HG03378 (cell line): Measurements from ENCODE around the gene ATRIP.
A peak's percentile ranks its signal among the peaks of the same experiment; 100 is the strongest.
"Not testable (repeated sequence)": the region's sequence is repeated elsewhere in the genome, so short reads cannot be mapped to it uniquely, and the experiment has no call there.

Experiments
- ATAC-seq: cut with Tn5 transposase; IDR thresholded peaks from one replicate; pipeline ENCODE4 v1.9.1; 2021; ENCODE audit warnings: mild to moderate bottlenecking, moderate library complexity; ENCODE audit not compliant: unreplicated experiment

ATRIP gene

DNA sequence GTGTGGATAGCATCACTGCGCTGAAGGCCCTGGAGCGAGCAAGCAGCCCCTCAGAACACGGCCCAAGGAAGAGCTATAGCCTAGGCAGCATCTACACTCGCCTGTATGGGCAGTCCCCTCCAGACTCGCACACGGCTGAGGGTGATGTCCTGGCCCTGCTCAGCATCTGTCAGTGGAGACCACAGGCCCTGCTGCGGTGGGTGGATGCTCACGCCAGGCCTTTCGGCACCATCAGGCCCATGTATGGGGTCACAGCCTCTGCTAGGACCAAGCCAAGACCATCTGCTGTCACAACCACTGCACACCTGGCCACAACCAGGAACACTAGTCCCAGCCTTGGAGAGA lies 20.5 kb downstream of the ATRIP start:
- ATAC-seq = no peak

DNA sequence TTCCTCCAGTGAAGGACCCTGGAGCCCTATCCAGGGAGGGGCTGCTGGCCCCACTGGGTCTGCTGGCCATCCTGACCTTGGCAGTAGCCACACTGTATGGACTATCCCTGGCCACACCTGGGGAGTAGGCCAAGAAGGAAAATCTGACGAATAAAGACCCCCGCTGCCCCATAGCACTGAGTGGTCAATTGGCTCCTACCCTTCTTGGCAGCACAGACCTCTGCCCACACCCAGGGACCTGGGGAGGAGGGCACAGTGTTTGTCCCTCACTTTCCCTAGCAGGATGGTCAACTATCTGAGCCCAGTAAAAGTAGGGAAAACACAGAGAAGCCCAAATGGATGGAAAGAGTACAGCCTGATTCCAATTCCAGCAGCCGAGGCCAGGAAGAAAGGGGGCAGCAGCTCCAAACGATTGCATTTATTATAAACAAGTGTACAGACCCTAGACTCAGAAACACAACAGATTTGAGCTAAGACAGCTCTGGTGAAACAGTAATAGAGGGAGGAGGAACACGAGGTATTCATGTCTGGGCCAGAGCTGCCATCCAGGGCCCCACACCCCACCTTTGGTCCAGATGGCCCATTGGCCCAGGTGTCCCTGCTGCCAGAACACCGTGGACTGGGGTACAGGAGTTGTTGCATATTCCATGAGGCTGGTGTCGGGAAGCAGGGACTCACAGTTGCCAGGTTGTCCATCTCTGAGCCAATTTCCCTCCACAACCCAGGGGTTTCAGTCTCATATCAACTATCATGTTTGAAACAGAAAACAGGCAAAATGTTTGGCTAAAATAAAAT lies 21.1 kb downstream of the ATRIP start:
- ATAC-seq = no peak

DNA sequence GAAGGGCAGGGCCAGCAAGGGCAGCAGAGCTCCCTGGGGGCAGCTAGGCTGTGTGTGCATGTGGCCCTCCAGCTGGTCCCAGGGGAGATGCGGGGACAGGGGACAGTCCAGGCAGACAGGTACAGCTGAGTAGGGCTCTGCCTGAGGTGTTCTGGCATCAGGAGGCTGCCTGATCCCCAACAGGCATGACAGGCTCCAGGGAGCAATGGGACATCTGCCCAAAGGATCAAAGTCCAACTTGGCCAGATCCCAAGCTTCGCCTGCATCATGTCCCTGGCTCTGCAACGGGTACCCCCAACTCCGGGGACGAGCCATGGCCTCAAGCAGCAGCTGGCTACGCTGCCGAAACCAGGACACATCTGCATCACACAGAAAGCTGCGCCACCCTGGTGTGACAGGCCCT lies 21.8 kb downstream of the ATRIP start:
- ATAC-seq = no peak

DNA sequence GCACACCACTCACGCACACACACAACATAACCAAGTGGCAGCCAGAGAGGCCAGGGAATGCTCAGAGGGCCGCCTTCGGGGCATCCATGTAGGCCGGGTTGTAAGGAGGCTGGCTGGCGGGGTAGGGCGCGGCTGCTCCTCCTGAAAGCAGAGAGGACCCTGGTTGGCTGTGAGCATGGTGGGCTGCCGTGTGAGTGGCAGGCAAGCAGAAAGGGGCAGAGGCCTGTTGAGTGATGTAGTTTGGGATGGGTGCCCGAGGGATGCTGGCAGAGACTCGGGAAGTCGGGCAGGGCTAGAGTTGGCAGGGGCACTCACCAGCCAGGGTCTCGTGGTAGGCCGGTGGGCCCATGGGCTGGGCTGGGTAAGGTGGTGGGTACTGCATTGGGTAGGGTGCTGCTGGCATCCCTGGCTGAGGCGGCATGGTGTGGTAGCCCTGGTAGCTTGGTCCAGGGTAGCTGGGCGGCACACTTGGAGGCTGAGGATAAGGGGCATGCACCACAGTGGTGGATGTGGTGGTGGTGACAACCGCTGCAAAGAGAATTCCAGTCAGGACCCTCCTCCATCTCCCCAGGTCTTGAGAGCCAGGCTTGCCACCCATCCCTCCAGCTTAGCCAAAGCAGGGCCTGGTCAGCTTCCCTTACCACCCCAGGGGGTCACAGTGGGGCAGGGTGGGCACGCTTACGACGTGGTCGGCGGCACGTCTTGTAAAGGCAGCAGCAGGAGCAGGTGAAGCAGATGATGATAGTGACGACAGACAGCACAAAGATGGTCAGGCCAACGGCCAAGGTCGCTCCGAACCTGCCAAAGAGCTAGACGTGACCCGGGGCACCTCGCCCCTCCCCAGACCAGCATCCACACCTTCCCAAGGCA lies 22.7 kb downstream of the ATRIP start:
- no peak for ATAC-seq

DNA sequence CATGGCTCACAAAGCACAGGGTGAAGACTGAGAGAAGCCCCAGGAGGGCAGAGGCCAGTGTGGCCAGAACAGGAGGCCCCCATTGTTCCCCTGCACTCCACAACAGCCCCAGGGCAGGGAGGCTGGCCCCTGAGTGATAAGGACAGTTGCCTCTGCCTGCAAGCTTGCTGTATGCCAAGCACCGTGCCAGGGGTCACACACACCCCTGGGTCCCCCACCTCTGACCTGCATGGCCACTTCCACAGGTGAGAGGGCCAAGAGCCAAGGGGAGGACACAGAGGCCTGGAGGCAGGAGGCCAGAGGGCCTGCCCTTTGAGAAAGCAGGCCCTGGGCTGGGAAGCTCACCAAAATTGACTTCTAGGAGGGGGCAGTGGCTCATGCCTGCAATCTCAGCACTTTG lies 23.7 kb downstream of the ATRIP start:
- no peak for ATAC-seq

DNA sequence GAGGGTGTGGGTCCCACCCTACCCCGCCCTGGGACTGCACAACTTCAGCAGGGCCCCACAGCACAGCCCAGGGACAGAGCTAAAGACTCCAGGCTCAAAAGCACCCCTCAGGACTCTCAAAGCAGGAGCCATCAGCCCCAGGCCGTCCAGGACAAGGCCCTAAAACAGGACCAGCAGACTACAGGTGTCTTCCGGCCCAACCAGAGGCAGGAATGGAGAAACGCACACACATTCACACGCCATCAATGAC lies 26.1 kb downstream of the ATRIP start:
- ATAC-seq = no peak

DNA sequence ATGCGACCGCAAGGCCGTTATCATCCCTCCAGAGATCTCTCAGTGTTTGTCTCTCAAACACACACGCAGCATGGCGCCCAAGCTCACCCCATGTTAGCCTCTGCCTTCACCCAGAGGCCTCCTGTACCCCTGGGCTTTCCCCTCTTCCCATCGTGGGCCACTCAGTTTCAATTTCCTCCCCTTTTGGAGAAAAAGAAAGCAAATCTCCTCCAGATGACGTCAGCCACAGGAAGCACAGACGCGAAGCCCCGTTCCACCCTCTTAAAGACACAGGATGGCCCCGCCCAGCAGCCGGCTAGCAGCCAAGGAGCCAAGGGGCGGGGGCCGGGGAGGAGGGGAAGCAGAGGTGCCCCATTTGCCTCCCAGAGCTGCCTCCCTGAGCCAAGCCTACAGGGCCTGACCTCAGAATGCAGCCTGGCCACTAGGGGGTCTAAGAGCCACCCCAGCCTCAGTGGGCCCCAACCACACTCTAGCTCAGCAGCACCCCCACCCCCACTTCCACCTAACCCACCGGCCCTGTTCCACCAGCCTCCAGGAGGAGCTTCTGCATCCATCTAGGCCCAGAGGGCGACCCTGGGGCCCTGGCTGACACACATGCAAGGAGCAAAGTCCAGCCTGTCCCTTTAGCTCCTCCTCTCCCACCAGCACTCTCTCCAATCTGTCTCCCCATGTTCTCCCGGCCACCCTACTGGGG lies 26.5 kb downstream of the ATRIP start:
- peak; percentile 72 for ATAC-seq

DNA sequence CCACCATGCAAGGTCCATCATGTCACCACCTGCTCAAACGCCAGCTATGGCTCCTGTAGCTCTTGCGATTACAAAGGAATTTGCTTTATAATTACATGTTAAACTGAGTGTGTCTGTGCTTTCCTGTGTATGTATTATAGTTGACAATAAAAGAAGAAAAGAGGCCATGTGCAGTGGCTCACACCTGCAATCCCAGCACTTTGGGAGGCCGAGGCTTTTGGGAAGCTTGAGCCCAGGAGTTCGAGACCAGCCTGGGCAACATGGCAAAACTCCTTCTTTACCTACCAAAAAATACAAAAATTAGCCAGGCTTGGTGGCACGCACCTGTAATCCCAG lies 27.0 kb downstream of the ATRIP start:
- no peak for ATAC-seq

DNA sequence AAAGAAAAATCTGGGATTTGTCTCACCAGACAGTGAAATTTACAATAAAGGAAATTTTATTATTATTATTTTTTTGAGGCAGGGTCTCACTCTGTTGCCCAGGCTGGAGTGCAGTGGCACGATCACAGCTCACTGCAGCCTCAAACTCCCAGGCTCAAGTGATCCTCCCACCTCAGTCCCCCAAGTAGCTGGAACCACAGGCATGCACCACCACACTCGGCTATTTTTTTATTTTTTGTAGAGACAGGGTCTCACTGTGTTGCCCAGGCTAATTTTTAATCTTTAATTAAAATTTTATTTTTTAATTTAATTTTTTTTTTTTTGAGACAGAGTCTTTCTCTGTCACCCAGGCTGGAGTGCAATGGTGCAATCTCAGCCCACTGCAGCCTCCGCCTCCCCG lies 27.5 kb downstream of the ATRIP start:
- ATAC-seq = not testable (repeated sequence)

DNA sequence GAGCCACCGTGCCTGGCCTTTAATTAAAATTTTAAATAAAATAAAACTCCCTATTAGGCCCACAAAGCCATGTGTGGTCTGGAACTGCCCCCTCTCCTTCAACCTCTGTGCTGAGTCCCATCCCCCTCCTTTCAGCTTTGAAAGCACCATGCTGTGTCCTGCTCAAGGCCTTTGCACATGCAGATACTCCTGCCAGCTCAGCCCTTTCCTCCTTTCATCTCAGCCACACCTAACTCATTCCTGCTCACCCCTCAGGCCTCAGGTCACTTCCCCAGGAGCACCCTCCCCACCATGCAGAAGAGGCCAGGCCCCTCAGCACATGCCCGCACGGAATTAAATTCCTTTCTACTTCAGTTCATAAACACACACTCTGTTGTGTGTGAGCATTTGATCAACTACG lies 28.1 kb downstream of the ATRIP start:
- ATAC-seq = no peak

DNA sequence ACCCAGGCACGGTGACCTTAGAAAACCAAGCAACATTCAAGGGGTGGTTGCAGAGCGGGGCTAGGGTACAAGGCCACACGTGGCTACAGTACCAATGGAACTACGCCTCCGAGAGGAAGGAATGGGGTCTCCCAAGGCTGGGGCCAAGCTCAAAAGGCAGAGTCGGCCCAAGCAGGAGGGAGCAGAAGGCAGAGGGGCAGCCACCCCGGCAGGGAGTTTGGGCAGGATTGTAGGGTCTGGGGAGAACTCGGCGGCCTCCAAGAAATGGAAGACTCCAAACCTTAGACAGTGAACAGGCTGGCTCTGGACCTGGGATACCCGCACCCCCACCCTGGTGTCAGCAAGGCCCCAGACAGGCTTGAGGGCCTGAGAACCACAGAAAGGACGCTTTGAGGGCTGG lies 28.7 kb downstream of the ATRIP start:
- ATAC-seq = no peak

DNA sequence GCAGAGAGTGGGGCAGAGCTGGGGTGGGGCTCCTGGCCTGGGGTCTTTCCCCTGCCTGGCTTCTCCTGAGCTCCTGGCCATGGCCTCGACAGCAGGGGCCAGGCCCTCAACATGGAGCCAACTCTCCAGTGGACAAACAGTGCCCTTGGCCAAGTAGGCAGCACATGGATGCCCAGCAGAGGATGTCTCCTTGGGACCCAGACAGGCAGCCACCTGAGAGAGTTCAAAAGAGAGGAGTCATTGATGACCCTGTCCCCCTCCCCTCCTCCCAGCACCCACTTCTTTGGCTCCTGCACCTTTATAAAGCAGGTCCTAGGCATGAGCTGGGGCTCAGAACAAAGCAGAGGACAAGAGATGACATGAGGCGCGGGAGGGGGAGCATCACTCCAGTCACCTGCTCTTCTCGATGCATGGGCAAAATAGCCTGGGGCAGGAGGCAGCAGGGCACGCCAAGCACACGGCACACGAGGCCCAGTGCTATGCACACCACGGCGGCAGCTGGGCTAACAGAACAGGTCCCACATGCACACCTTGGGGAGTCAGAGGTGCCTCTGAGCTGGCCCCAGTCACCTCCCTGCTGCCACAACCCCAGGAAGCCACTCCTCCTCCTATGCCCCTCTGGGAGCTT lies 30.0 kb downstream of the ATRIP start:
- ATAC-seq = no peak

DNA sequence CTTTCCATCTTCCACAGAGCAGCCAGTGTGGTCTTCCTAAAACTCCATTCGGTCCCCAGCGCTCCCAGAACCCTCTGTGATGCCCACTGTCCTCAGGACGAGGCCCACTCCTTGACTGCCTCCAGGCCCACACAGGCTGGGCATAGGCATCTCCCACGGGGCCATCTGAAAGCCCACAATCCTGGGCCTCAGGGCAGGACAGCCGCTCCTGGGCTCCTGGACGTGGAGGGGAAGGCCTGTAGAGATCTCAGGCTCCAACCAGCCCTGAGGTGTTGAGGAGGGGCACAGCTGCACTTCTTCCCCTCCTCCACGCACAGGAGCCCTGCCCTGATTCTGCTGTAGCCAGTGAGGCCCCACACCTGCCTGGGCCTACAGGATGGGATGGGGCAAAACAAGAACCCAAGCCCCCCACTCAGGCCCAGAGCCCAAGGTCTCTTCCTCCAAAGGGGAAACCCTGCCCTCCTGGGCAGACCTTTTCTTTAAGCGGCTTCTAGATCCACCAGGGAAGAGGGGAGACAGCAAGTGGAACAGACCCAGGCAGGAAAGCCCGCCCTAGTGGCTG lies 31.5 kb downstream of the ATRIP start:
- ATAC-seq = no peak

DNA sequence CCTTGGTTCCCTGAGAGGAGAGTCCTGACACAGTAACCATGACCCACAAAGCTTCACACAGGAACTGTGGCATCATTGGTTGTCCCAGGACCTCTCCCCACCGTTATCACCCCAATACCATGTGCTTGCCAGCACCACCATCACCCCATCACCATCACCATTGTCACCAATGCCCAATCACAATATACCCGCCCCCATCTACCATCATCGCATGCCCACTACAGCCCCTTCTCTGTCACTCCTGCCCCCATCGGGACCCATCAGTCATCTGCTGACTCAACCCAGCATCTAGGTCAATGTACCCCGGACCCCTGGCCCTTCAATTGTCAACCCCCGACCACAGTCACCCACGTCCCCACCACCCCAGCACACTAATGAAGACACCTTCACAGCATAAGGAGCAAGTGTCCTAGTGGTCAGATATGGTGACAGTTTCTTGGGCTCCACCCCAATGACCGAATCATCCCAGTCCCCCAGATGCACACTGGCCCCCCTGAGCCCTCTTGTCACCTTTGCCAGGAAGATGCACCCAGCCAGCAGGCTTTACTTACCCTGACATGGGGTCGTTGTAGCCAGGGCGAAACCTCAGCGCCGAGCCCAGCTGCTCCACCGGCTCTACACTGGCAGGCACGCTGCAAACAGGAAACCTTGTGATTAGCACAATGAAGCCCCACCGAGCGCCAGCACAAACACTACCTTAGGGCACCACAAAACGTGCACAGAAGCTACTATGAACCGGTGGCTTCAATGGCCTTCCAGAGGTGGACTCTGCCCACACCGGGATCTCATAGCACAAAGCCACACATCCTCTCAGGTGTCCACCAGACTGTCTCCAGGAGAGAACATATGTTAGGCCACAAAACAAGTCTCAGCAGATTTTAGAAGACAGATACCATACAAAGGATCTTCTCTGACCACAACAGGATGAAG lies 32.4 kb downstream of the ATRIP start:
- no peak for ATAC-seq

DNA sequence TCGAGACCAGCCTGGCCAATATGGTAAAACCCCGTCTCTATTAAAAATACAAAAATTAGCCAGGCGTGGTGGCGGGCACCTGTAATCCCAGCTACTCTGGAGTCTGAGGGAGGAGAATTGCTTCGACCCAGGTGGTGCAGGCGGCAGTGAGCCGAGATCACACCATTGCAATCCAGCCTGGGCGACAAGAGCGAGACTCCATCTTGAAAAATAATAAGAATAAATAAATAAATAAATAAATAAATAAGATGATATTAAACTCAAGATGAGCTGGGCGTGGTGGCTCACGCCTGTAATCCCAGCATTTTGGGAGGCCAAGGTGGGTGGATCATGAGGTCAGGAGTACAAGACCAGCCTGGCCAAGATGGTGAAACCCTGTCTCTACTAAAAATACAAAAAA lies 34.4 kb downstream of the ATRIP start:
- not testable (repeated sequence) for ATAC-seq

DNA sequence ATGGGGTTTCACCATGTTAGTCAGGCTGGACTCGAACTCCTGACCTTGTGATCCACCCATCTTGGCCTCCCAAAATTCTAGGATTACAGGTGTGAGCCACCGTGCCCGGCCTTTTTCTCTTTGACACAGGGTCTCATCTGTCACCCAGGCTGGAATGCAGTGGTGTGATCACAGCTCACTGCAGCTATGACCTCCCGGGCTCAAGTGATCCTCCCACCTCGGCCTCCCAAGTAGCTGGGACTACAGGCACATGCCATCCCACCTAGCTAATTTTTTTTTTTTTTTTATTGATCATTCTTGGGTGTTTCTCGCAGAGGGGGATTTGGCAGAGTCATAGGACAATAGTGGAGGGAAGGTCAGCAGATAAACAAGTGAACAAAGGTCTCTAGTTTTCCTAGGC lies 36.3 kb downstream of the ATRIP start:
- ATAC-seq = not testable (repeated sequence)

DNA sequence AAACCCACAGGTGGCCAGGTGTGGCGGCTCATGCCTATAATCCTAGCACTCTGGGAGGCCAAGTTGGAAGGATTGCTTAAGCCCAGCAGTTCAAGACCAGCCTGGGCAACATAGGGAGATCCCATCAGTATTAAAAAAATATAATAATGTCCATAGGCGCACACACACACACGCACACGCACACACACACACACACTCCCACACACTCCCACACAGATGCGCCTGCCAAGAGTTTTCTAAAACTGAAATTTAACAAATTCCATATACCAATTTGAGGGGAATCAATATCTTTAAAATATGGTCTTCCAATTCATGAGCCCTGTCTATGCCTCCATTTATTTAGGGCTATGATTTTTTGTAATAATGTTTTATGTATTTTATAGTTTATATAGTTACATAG lies 40.4 kb downstream of the ATRIP start:
- ATAC-seq = no peak

DNA sequence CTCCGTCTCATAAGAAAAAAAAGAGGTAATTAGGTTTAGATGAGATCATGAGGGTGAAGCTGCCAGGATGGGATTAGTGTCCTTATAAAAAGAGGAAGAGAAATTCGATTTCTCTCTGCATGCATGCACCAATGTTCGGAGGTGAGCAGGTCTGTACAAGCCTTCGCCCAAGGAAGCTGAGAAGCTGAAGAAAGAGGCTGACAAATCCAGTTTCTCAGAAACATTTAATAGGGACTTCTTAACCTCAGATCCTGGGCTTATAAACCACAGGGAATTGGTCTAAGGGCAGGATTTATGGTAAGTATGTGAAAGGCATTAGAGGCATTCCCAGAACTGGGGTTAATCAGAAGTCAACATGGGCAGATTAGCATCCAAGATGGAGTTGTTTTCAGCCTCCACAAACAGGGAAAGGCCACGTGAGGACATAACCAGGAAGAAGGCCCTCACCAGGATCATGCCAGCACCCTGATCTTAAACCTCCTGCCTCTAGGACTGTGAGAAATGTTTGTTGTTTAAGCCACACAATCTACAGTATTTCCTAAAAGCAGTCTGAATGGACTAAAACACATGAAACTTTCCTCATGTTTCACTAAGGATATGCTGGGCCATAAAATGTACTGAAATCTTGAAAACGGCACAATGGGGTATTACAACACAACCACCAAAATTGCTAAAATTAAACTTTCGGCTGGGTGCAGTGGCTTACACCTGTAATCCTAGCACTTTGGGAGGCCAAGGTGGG lies 46.1 kb downstream of the ATRIP start:
- ATAC-seq = no peak

DNA sequence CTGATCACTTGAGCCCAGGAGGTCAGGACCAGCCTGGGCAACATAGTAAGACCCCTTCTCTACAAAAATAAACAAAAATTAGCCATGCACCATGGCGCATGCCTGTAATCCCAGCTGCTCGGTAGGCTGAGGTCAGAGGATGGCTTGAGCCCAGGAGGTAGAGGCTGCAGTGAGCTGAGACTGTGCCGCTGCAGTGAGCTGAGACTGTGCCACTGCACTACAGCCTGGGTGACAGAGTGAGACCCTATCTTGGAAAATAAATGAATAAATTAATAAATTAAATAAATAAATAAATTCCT lies 46.6 kb downstream of the ATRIP start:
- ATAC-seq = no peak

DNA sequence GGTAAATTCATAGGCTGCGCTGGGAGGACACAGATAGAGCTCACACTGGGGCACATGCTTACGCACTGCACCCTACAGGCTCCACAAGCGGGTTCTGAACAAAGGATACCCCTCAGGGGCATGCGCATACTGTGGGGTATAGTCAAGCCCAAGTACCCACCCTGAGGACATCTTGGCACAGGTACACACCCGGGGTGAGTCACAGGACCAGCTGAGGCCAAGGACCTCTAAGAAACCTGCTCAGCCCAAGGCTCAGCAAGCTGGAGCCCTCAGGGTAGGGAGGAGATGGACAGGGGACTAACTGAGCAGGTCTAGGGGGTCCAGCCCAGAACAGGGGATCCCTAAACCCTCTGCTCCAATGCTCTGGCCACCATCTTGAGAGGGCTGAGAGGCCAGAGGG lies 54.1 kb downstream of the ATRIP start:
- no peak for ATAC-seq
